WTC11 (cell line): ENCODE measurements around the gene FBXO7.

Experiments
- CREB1 ChIP-seq: sonication (generic); formaldehyde crosslinking; IDR thresholded peaks from 2 replicates; pipeline ENCODE4 v1.8.0; 2023; ENCODE audit warnings: mild to moderate bottlenecking, missing genetic modification reagents
- CREM ChIP-seq: sonication (generic); formaldehyde crosslinking; IDR thresholded peaks from 2 replicates; pipeline ENCODE4 v1.8.1; 2022; ENCODE audit warnings: mild to moderate bottlenecking, missing genetic modification reagents, moderate library complexity
- CTCF ChIP-seq: fragments of 200-600 bp; IDR thresholded peaks from 2 replicates; pipeline ENCODE4 v1.8.0; 2022; ENCODE audit warnings: antibody characterized with exemption
- FOXK1 ChIP-seq: sonication (generic); formaldehyde crosslinking; IDR thresholded peaks from 2 replicates; pipeline ENCODE4 v1.8.0; 2022; ENCODE audit warnings: mild to moderate bottlenecking, moderate library complexity, missing genetic modification reagents
- GABPB1 ChIP-seq: sonication (generic); formaldehyde crosslinking; IDR thresholded peaks from 2 replicates; pipeline ENCODE4 v1.8.1; 2023; ENCODE audit warnings: mild to moderate bottlenecking, missing genetic modification reagents
- JUN ChIP-seq: sonication (generic); formaldehyde crosslinking; IDR thresholded peaks from 2 replicates; pipeline ENCODE4 v1.8.0; 2023; ENCODE audit warnings: mild to moderate bottlenecking, missing genetic modification reagents
- NFYB ChIP-seq: sonication (generic); formaldehyde crosslinking; conservative IDR thresholded peaks from 2 replicates; pipeline ENCODE4 v1.8.0; 2022; ENCODE audit warnings: low read depth, missing genetic modification reagents
- NR2C2 ChIP-seq: sonication (generic); formaldehyde crosslinking; IDR thresholded peaks from 2 replicates; pipeline ENCODE4 v1.8.0; 2022; ENCODE audit warnings: mild to moderate bottlenecking, missing genetic modification reagents
- SP1 ChIP-seq: sonication (generic); formaldehyde crosslinking; conservative IDR thresholded peaks from 2 replicates; pipeline ENCODE4 v1.8.1; 2022; ENCODE audit warnings: missing genetic modification reagents
- TP53 ChIP-seq: sonication (generic); formaldehyde crosslinking; IDR thresholded peaks from 2 replicates; pipeline ENCODE4 v1.8.1; 2023; ENCODE audit warnings: mild to moderate bottlenecking, missing genetic modification reagents
- USF2 ChIP-seq: sonication (generic); formaldehyde crosslinking; IDR thresholded peaks from 2 replicates; pipeline ENCODE4 v1.8.1; 2023; ENCODE audit warnings: mild to moderate bottlenecking, missing genetic modification reagents, moderate library complexity
- ZBTB43 ChIP-seq: sonication (generic); formaldehyde crosslinking; IDR thresholded peaks from 2 replicates; pipeline ENCODE4 v1.8.1; 2023; ENCODE audit warnings: mild to moderate bottlenecking, missing genetic modification reagents
- ZNF138 ChIP-seq: sonication (generic); formaldehyde crosslinking; conservative IDR thresholded peaks from 2 replicates; pipeline ENCODE4 v1.8.1; 2022; ENCODE audit warnings: mild to moderate bottlenecking, moderate library complexity, missing genetic modification reagents
- ZNF317 ChIP-seq: sonication (generic); formaldehyde crosslinking; IDR thresholded peaks from 2 replicates; pipeline ENCODE4 v1.8.1; 2023; ENCODE audit warnings: low read depth, mild to moderate bottlenecking, moderate library complexity, missing genetic modification reagents, borderline replicate concordance

- TF ChIP-seq ZNF317 (CRISPR knock-in tag): no peak
- no peak for TF ChIP-seq TP53
- no peak for TF ChIP-seq GABPB1 (CRISPR knock-in tag)
- no peak for TF ChIP-seq CTCF
- TF ChIP-seq ZBTB43 (CRISPR knock-in tag): no peak
- no peak for TF ChIP-seq USF2 (CRISPR knock-in tag)
- no peak for TF ChIP-seq JUN (CRISPR knock-in tag)
- TF ChIP-seq CREB1 (CRISPR knock-in tag): no peak
- no peak for TF ChIP-seq SP1 (CRISPR knock-in tag)
- no peak for TF ChIP-seq FOXK1 (CRISPR knock-in tag)
- no peak for TF ChIP-seq NFYB (CRISPR knock-in tag)
- no peak for TF ChIP-seq ZNF138 (CRISPR knock-in tag)
- no peak for TF ChIP-seq NR2C2
- TF ChIP-seq CREM: no peak
Measured at GRCh38 chr22:32542066-32542676, 67.6 kb downstream of the FBXO7 start.
